GM10847 (cell line): ENCODE data around the gene HIPK2.

Experiments
- POLR2A ChIP-seq: IDR thresholded peaks from 2 replicates; pipeline ENCODE4 v1.6.1; 2011; ENCODE audit not compliant: insufficient read length; ENCODE audit errors: extremely low read depth

HIPK2 gene

DNA sequence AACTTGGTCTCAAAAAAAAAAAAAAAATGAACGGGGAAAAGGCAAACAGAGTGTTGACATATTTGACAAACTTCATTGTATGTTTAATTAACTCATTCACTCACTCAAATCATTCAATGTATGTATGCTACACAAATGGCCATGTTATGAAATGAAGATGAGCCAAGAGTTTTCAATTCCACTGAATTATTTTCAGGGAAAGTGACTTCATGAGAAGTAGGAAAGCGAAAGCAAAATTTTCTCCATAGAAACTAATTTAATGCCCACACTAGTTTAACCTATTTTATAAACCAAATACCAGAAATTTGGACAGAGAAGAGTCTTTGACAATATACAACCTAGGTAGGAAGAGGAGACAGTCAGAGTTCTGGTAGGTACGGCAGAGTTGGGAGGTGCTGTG is 119.5 kb downstream of the HIPK2 start:
- TF ChIP-seq POLR2A: no peak

DNA sequence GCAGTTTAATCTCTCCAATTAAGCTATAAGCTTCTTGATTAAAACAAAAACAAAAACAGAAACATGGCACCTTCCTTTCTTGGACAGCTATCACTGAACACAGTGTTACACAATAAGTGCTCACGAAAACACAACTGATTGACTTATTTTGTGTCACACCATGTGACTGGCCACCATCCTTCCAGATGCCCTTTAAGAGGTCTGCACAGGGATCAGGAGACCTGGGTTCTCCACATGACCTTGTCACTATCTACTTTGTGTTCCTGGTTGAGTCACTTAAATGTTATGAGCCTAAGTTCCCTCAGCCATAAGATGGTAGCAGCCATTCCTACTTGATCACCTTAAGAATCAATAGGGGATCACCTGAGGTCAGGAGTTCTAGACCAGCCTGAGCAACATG is 120.1 kb downstream of the HIPK2 start:
- TF ChIP-seq POLR2A: no peak

DNA sequence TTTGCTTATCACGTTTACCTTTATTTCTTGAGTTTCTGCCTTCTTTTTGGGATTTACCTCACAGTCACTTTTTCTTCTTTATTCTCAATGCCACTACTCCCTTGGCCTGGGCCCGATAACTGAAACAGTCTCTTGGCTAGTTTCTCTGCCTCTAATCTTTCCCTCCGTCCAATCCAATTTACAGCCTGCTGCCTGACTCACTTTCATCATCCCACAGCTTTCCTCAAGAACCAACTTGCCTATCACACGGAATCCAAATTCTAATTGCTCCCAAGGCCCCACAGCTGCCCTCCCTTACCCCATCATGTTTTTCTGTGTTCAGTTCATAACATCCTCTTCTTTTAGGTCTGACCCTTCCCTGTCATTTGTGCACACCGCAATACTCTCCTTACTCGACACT is 121.4 kb downstream of the HIPK2 start:
- no peak for TF ChIP-seq POLR2A

DNA sequence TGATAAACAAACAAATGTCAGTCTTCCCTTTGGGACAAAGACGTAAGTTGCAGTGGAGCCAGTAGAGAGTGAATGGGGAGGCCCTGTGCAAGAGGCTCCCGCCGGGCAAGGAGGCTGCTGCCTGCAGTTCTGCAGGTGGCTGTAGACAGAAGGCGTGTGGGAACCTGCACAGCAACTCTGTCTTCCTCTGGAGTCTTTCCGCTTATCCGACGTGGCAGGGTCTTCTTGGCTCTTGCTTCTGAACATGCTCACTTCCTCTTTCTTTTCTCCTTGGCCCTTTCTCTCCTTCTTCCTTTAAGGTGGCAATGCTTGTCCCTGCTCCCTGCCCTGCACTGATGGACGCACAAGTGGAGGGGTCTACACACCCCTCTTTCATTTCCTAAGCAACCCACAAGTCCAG is 122.5 kb downstream of the HIPK2 start:
- TF ChIP-seq POLR2A: no peak

DNA sequence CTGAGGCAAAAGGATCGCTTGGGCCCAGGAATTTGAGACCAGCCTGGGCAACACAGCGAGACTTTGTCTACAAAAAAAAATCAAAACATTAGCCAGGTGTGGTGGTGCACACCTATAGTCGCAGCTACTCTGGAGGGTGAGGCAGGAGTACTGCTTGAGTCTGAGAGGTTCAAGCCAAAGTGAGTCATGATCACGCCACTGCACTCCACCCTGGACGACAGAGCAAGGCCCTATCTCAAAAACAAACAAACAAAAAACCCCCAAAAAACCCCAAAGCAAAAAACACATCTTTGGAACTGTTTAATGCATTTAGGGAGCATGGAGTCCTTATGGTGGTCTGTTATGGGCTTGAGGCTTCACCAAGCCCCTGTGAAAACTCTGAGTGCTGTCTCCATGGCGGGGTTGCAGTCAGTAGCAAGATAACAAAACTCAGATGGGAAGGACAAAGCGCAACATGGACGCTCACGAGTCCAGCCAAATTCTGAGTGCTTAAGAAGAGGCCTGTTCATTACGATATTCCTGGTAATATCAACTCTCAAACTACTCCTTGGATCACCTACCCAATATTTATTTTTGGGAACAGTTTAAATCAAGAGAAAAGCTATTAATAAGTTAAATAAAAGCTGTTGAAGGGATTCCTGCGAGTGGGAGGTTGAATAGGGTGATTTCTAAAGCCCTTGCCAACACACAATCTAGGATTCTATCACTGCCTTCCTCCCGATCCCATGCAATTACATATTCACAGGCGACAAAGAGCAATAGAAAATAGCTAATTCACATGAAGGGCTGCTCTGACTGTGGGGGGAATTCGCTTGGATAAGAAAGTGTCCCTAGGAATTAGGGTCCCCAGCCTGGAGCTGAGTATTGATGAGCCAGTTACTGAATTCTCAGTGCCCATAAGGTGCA is 123.3 kb downstream of the HIPK2 start:
- TF ChIP-seq POLR2A: no peak

DNA sequence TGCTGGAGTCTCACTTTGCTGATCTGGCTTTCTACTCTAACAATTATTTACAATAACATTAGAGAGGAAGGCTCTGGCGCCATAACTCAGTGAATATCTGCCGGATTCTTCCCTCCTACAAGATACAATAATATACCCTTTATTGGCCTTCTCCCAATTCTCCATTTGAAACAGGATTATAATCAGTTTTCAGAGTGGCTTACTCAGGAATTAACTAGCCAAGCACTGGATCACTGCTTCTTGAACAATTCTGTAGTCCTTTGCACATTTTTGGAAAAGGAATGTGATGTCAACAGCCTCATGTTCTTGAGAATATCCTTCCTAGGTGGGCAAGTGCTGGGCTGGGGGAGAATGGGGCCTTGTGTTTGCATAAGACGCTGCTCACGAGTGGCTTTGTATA is 125.9 kb downstream of the HIPK2 start:
- no peak for TF ChIP-seq POLR2A

DNA sequence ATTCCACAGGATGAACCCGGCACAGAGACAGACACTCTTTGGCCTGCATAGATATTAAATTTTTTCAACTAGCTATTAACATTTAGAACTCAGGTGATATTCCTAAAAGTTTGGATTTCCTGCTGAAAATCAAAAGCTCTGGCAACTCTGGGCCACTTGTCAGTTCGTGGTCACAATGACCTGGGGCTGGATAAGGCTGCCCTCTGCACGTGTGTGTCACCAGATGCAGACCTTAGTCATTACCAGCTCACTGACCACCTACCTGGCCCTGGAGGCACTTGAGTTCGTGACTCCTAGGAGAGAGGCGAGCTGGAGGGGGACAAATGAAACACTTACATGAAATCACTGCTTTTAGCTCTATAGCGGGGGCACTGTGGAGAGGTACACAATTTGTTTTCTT is 126.5 kb downstream of the HIPK2 start:
- no peak for TF ChIP-seq POLR2A

DNA sequence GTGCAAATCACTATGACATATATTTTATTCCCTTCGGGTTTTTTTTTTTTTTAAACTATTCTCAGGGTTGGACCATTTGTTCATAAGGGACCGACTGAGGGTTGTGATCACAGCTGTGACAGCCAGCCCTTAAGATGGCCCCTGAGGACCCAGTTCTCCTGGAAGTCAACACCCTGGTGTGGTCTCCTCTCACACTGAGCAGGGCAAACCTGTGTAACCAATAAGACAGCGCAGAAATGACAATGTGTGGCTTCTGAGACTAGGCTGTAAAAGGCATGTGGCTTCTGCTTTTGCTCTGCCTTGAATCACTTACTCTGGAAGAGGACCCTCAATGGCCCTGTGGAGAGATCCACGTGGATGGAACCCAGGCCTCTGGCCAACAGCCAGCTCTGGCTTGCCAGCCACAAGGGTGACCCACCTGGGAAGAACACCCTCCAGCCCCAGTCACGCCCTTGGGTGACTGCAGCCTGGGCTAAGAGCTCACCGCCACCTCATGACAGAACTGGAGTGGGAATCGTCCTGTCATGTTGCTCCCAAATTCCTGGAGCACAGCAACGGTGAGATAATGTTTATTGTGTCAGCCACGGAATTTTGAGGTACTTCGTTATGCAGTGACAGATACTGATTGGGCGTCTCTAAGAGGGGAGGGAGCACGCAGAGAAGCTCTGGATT is 127.2 kb downstream of the HIPK2 start:
- TF ChIP-seq POLR2A: no peak

DNA sequence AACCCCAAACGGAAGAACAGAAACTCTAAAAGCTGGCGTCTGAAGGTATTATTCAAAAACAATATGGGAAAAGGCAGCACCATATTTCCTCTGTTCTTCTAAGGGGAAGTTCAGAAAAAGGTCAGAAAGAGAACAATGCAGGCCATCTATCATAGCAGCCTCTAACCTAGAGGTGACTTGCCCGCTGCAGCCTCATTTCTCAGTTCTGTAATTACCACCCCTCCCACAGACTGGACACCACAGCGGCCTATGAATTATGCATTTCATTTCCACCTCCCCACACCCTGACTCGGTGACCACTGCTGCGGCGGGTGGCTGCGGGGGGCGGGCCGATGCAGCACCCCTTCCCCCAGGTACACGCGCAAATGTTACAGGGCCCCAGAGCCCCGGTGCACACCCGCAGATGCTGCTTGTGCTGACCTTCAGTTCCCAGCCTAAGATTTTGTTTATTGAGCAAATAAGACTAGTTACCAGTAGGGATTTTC is 128.8 kb downstream of the HIPK2 start:
- TF ChIP-seq POLR2A: no peak

DNA sequence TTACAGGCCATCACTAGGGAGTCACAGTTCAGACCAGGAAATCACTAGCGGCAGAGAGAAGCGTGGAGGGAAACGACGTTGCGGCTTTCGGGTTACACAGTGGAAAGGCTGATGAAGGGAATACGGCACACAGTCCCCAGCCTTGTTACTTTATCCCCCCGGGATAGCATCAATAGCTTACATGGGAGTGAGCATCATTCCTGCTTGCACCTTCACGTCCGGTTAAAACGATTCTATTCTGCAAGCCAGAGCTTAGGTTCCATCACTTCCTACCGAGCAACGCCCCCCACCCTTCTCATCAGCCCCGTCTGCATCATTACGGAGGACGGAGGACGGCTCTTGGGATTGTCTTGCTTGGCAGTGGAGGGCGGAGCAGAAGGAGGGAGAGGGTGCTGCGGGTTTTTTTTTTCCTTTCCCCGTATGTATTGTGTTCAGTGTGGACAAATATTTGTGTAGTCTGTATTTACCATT is 129.4 kb downstream of the HIPK2 start:
- TF ChIP-seq POLR2A: no peak

DNA sequence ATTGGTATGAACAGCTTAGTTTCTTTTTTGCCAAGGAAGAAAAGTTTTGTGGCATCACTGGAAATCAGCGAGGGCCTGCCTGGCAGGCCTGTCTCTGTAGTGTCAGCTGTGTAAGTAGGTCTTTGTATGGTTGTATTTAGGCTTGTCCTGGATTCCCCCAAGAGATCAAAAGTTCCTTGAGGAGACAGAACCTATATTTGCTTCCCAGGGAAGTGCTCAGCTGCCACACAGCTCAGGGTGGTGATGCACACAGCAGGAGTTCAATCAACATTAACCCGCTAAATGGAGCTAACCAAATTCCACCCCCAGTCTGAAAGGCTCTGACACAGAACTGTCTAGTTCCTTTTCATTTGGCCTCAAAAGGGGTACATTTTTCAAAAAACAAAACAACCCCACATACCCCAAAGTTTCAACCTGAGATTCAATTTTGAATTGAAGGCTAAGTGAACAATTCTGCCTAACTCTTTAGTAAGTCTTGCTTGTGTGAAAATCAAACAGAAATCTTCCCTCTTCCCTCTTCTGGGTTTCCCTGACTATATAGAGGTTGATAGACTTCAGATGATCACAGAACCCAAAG is 129.9 kb downstream of the HIPK2 start:
- no peak for TF ChIP-seq POLR2A

DNA sequence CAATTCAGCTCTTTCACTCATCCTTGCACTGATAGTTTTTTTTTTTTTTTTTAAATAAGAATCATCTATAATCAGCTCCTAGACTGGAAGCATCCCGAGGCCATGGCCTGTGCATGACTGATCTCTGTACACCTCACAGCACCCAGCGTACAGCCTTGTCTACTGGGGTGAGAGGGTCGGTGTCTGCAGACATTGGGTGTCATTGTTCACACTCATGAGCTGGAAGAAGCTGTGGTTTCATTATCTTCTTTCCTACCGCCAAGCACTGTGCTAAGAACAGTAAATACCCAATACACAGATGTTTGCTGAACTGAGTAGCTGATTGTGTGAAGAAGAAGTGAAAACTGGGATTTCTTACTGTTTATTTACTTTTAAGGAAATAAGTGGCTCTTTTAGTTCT is 130.7 kb downstream of the HIPK2 start:
- no peak for TF ChIP-seq POLR2A

DNA sequence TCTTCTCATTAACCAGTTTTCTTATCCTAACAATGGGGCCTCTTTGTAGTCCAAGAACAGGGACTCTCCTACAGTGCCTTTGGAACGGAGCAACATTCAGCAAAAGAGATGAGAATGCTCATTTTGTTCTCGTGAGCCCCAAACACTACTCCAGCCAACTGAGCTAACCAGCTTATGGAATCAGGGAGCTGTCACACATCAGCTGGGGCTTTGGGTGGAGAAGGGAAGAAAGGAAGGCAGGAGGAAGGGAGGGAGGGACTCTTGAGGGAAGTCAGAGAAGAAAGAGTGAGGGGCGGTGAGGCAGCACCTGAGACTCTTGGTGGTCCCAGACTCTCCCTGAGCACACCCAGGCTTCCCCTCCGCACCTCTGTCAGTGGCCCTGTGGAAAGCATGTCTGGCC is 131.2 kb downstream of the HIPK2 start:
- TF ChIP-seq POLR2A: no peak

DNA sequence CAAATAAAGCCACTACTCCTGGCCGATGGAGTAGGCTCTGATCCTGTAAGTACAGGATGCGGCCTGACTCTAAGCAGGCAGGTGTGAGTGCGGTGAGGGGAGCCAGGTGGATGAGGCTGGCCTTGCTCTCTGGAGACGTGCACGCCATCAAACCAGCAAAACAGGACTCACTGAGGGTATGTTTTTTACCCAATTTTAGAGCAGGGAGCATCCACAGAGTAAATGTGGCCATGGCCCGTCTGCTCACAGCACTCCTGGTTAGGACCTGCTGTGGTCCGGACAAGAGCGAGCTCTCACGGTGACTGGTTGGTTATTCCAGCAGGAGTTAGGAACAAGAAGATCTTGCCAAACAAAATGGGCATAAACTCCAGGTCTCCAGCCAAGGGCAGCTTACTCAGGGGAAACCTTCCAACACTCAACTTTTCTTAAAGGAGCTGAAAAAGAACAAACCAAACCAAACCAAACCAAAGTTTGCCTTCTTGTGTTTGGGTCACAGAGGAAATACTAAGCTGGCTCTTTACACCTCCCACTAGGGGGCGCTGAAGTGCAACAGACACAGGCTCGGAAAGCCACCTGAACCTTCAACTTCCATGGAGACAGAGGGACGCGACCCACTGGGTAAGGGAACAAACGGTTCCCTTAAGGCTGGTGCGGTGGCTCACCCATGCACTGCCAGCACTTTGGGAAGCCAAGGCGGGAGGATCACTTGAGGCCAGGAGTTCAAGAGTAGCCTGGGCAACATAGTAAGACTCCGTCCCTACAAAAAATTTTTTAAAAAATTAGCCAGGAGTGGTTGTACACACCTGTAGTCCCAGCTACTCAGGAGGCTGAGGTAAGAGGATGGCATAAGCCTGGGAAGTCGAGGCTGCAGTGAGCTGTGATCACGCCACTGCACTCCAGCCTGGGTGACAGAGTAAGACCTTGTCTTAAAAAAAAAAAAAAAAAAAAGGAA is 131.9 kb downstream of the HIPK2 start:
- no peak for TF ChIP-seq POLR2A

DNA sequence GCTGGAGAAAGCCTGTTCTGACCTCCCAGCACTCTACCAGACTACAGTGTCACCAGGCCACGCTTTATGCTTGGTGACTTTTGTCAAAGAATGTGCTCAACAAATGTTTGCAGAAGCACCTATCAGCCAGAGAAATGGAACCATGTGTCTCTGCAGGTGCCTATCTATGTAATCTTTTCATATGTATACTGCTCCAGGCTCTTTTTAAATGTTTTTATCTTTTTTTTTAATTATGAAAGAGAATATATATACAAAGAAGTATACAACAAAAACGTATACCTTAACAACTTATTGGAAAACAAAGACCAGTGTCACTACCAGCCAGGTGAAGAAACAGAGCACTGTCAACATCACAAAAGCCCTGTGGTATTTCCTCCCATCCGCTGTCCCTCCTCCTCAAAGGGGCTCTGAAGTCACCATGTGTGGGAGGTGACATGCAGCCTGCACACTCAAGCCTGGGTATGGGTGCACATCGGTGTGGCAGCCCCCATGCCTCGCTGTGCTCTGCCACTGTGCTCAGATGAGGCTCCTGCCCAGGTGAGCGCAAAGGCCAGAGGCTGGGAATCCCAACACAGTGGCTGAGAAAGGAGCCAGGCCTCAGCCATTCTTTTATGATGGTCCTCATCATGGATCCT is 133.7 kb downstream of the HIPK2 start:
- no peak for TF ChIP-seq POLR2A

DNA sequence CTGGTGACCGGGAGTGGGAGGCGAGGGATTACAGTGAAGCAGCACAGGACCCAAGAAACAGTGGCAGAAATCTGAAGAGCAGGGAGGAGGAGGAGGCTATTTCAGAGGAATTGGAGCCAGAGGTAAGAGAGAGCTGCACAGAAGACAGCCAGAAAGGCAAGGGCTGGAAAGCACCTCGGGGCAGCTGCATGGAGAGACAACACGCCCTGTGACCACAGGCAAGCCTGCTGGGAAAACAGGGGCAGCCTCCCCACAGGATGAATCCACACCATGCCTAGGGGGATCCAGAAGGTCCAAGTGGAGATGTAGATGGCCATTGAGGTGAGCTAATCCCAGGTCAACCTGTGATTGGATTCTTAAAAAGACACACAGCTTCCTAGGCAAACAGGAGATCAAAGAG is 135.5 kb downstream of the HIPK2 start:
- TF ChIP-seq POLR2A: no peak
